Prostate gland (tissue), 2 donors: Measurements from ENCODE around the gene EXOSC9. TPM values are rescaled to one million over a fixed set of nuclear protein-coding genes. Genes with fewer than 3 reads are reported as not detected.

ENCODE experiments used
- DNase-seq: peaks from one replicate; pipeline ENCODE4 v3.0.0-alpha.2; 2019; ENCODE audit warnings: low spot score
- H3K27ac ChIP-seq, 2 donors: fragments of 200-600 bp; sonication (generic); 2 replicates each; pipeline ENCODE4 v1.5.1; 2017 to 2019
- H3K27me3 ChIP-seq: fragments of 200-600 bp; sonication (generic); replicated peaks from 2 replicates; pipeline ENCODE4 v1.5.1; 2019; ENCODE audit not compliant: insufficient read depth
- H3K36me3 ChIP-seq, 2 donors: fragments of 200-600 bp; sonication (generic); 1 replicate in 1 of 2; 2 replicates in 1 of 2; pipeline versions ENCODE4 v1.5.1 to v1.8.1; 2017 to 2019
- H3K4me1 ChIP-seq: fragments of 200-600 bp; sonication (generic); replicated peaks from 2 replicates; pipeline ENCODE4 v1.5.1; 2019
- H3K4me3 ChIP-seq, 2 donors: fragments of 200-600 bp; sonication (generic); 2 replicates each; pipeline ENCODE4 v1.5.1; 2017 to 2019
- H3K9me3 ChIP-seq: fragments of 200-600 bp; sonication (generic); 2 replicates; pipeline ENCODE4 v1.5.1; 2017
- CTCF ChIP-seq, 4 experiments: fragments of 200-600 bp in 2 of 4; fragments of 450-650 bp in 2 of 4; sonication (generic) in 2 of 4; IDR thresholded peaks; 1 replicate in 3 of 4; 2 replicates in 1 of 4; pipeline ENCODE4 v1.5.1; 2016 to 2019; ENCODE audit warnings: antibody characterized with exemption in 4 of 4, mild to moderate bottlenecking in 2 of 4, moderate library complexity in 2 of 4
- POLR2A ChIP-seq: fragments of 450-650 bp; IDR thresholded peaks from one replicate; pipeline ENCODE4 v1.6.1; 2016; ENCODE audit warnings: antibody characterized with exemption, mild to moderate bottlenecking
- POLR2AphosphoS5 ChIP-seq: sonication (generic); formaldehyde crosslinking; IDR thresholded peaks from one replicate; pipeline ENCODE4 v1.6.1; 2017; ENCODE audit warnings: antibody characterized with exemption
- WGBS: methylation state at CpG from one replicate; pipeline ENCODE4 v1.1.5; 2018; 5-methylcytosine and 5-hydroxymethylcytosine counted together
- intact Hi-C: fragments of 100-400 bp; cut with DNase I; formaldehyde crosslinking; loops from one replicate; pipeline ENCODE4 v1.14.2; 2022
- total RNA-seq, 2 donors: library from RNA; depleted of rRNA; stranded (reverse); fragments of >200 nt; gene quantifications; one replicate each; pipeline ENCODE4 v1.1.0, GENCODE V29; 2016

The EXOSC9 gene
- total RNA-seq, 2 donors from 2014 or later, result 17.1 to 40.1 TPM

- Histone ChIP-seq H3K4me3 (no peak overlapping the region), H3K36me3 (no peaks in the 10 kb centered on the region), H3K27me3 (no peaks in the 10 kb centered on the region), H3K4me1 (no peaks in the 10 kb centered on the region), H3K9me3 (no peaks in the 10 kb centered on the region), H3K27ac (no peak overlapping the region)
- intact Hi-C loops, result no loop called here
- TF ChIP-seq CTCF (IDR thresholded peaks at IDR 0.05), result no peak
- no peak for TF ChIP-seq POLR2A
- TF ChIP-seq POLR2AphosphoS5, result no peak
- no peak for DNase-seq
- WGBS, result 95% methylated on average over 2 of the region's 2 CpGs
Measured at GRCh38 chr4:121792966-121793365, 8.2 kb upstream of the EXOSC9 start.

GRCh38 chr4:121794505-121795188 is 6.5 kb upstream of the EXOSC9 start:
- H3K27me3 ChIP-seq, result no peaks in the 10 kb centered on the region
- no peaks in the 10 kb centered on the region for H3K36me3 ChIP-seq
- TF ChIP-seq POLR2AphosphoS5 (no peak), CTCF (IDR thresholded peaks at IDR 0.05) (no peak), POLR2A (no peak)
- no peak overlapping the region for H3K27ac ChIP-seq
- H3K4me1 ChIP-seq, result no peaks in the 10 kb centered on the region
- WGBS, result 68% methylated on average over 5 of the region's 5 CpGs
- intact Hi-C loops, result no loop called here
- H3K4me3 ChIP-seq, result no peak overlapping the region
- H3K9me3 ChIP-seq, result no peaks in the 10 kb centered on the region
- no peak for DNase-seq

- DNase-seq, result no peak
- intact Hi-C loops, result no loop called here
- Histone ChIP-seq H3K9me3 (no peaks in the 10 kb centered on the region), H3K27ac (no peak overlapping the region), H3K4me3 (no peak overlapping the region), H3K27me3 (no peaks in the 10 kb centered on the region), H3K36me3 (no peaks in the 10 kb centered on the region), H3K4me1 (no peaks in the 10 kb centered on the region)
- TF ChIP-seq POLR2A, result no peak
Measured at GRCh38 chr4:121796283-121796682, 4.8 kb upstream of the EXOSC9 start.

GRCh38 chr4:121799208-121799823 is 1.8 kb upstream of the EXOSC9 start:
- Histone ChIP-seq H3K4me1 (no peaks in the 10 kb centered on the region), H3K27me3 (no peaks in the 10 kb centered on the region), H3K27ac (no peak overlapping the region), H3K9me3 (no peaks in the 10 kb centered on the region), H3K36me3 (no peaks in the 10 kb centered on the region), H3K4me3 (no peak overlapping the region)
- WGBS, result 73% methylated on average over 2 of the region's 2 CpGs
- TF ChIP-seq CTCF (IDR thresholded peaks at IDR 0.05) (no peak), POLR2A (no peak), POLR2AphosphoS5 (no peak)
- intact Hi-C loops, result no loop called here
- DNase-seq, result no peak

GRCh38 chr4:121799867-121800501 is 1.1 kb upstream of the EXOSC9 start:
- intact Hi-C loops, result no loop called here

More at GRCh38 chr4:121799867-121800501, 1.1 kb upstream of the EXOSC9 start:
- no peaks in the 10 kb centered on the region for H3K9me3 ChIP-seq
- DNase-seq, result no peak
- TF ChIP-seq POLR2AphosphoS5 (no peak), CTCF (IDR thresholded peaks at IDR 0.05) (no peak), POLR2A (no peak)
- no peak overlapping the region for H3K4me3 ChIP-seq
- H3K27ac ChIP-seq, result no peak overlapping the region
- H3K36me3 ChIP-seq, result no peaks in the 10 kb centered on the region
- H3K27me3 ChIP-seq, result no peaks in the 10 kb centered on the region
- H3K4me1 ChIP-seq, result no peaks in the 10 kb centered on the region
- WGBS, result 95% methylated on average over 3 of the region's 3 CpGs
